Endothelial cell of umbilical vein (primary cell): ENCODE measurements around the gene PECR. TPM values are rescaled to one million over a fixed set of nuclear protein-coding genes. Genes with fewer than 3 reads are reported as not detected.

Experiments used
- BruUV-seq: library from RNA; stranded (reverse); fragments of 400-500 nt; replicated peaks from 2 replicates; lab custom pipeline; 2021; lab: Mats Ljungman, UMichigan
- CTCF ChIA-PET: fragments of 300-600, 350-600 bp; sonication (Branson Sonifier 250); formaldehyde crosslinking; loops from one replicate; lab custom pipeline; 2021; ENCODE audit warnings: antibody characterized with exemption, inconsistent platforms; lab: Charles Lee
- POLR2A ChIA-PET: fragments of 300-600, 350-600 bp; sonication (Branson Sonifier 250); formaldehyde crosslinking; loops from one replicate; lab custom pipeline; 2021; ENCODE audit warnings: antibody characterized with exemption, inconsistent platforms; lab: Charles Lee
- DNase-seq: peaks from one replicate; pipeline ENCODE4 v3.0.0-alpha.2; 2011; ENCODE audit warnings: low read depth, low spot score
- FAIRE-seq: peaks from 2 replicates; lab custom pipeline; 2011; peaks lifted over from hg19 to GRCh38; lab: Jason Lieb, UNC
- H2AFZ ChIP-seq: 2 replicates; pipeline ENCODE4 v1.6.0; 2012; ENCODE audit warnings: low read depth, low read length, control low read depth, inconsistent platforms
- H3K27ac ChIP-seq: 2 replicates; pipeline ENCODE4 v1.5.1; 2011; ENCODE audit warnings: low read depth, mild to moderate bottlenecking, control low read depth, low read length, moderate library complexity; ENCODE audit not compliant: insufficient read depth
- H3K27me3 ChIP-seq, 2 experiments: 2 replicates each; pipeline versions ENCODE4 v1.6.0 to v1.6.1; 2011; ENCODE audit warnings: low read length in 2 of 2, mixed read lengths in 1 of 2; ENCODE audit not compliant: control insufficient read depth in 2 of 2, insufficient read depth in 2 of 2
- H3K36me3 ChIP-seq, 2 experiments: 2 replicates in 1 of 2; 3 replicates in 1 of 2; pipeline ENCODE4 v1.5.1; 2011; ENCODE audit warnings: low read length in 2 of 2, mild to moderate bottlenecking in 1 of 2, moderate library complexity in 1 of 2; ENCODE audit not compliant: control insufficient read depth in 2 of 2, insufficient read depth in 2 of 2; ENCODE audit errors: extremely low read depth in 1 of 2
- H3K4me1 ChIP-seq: 3 replicates; pipeline ENCODE4 v1.5.1; 2011; ENCODE audit warnings: mild to moderate bottlenecking, low read length; ENCODE audit not compliant: control insufficient read depth, insufficient read depth; ENCODE audit errors: extremely low read depth
- H3K4me2 ChIP-seq: 2 replicates; pipeline ENCODE4 v1.6.1; 2011; ENCODE audit warnings: low read length, control low read depth, mixed read lengths; ENCODE audit not compliant: insufficient read depth
- H3K4me3 ChIP-seq, 3 experiments: fragments of 200-600 bp in 1 of 3; sonication (generic), shearing (Covaris generic) in 1 of 3; replicated peaks in 1 of 3; 2 replicates each; pipeline ENCODE4 v1.5.1; 2011 to 2016; ENCODE audit warnings: control low read depth in 3 of 3, low read length in 3 of 3, mild to moderate bottlenecking in 2 of 3, inconsistent platforms in 1 of 3, low read depth in 1 of 3, moderate library complexity in 1 of 3; ENCODE audit not compliant: insufficient read depth in 1 of 3
- H3K79me2 ChIP-seq: 2 replicates; pipeline ENCODE4 v1.6.0; 2012; ENCODE audit warnings: low read length, inconsistent platforms; ENCODE audit not compliant: control insufficient read depth, insufficient read depth
- H3K9ac ChIP-seq: replicated peaks from 2 replicates; pipeline ENCODE3; 2011; ENCODE audit warnings: low read length, control low read depth; ENCODE audit not compliant: insufficient read depth; ENCODE audit errors: extremely low read depth
- H3K9me1 ChIP-seq: replicated peaks from 3 replicates; pipeline ENCODE4 v1.6.0; 2011; ENCODE audit warnings: mild to moderate bottlenecking, low read length; ENCODE audit not compliant: control insufficient read depth, insufficient read depth; ENCODE audit errors: extremely low read depth
- H3K9me3 ChIP-seq: replicated peaks from 2 replicates; pipeline ENCODE4 v1.5.1; 2012; ENCODE audit warnings: low read length, inconsistent platforms; ENCODE audit not compliant: control insufficient read depth, insufficient read depth
- H4K20me1 ChIP-seq: replicated peaks from 2 replicates; pipeline ENCODE3; 2011; ENCODE audit warnings: mild to moderate bottlenecking, low read length; ENCODE audit not compliant: control insufficient read depth, insufficient read depth; ENCODE audit errors: extremely low read depth
- EZH2 ChIP-seq: IDR thresholded peaks from 2 replicates; pipeline ENCODE4 v1.6.1; 2012; ENCODE audit warnings: borderline replicate concordance, low read depth, mild to moderate bottlenecking, moderate library complexity, low read length, inconsistent platforms; ENCODE audit not compliant: severe bottlenecking
- GATA2 ChIP-seq: IDR thresholded peaks from 2 replicates; pipeline ENCODE4 v1.7.0; 2011; ENCODE audit warnings: low read depth, mild to moderate bottlenecking, moderate library complexity, mixed read lengths, low read length; ENCODE audit not compliant: insufficient read length, insufficient read depth
- JUN ChIP-seq: IDR thresholded peaks from 2 replicates; pipeline ENCODE4 v1.6.1; 2011; ENCODE audit warnings: borderline replicate concordance, low read depth; ENCODE audit not compliant: insufficient read length, insufficient read depth
- MAX ChIP-seq: IDR thresholded peaks from 2 replicates; pipeline ENCODE4 v1.6.1; 2011; ENCODE audit not compliant: insufficient read depth, insufficient read length
- MYC ChIP-seq: IDR thresholded peaks from one replicate; pipeline ENCODE4 v1.6.1; 2011; ENCODE audit warnings: mild to moderate bottlenecking, low read depth, low read length
- POLR2AphosphoS5 ChIP-seq: IDR thresholded peaks from 2 replicates; pipeline ENCODE4 v1.6.1; 2012; ENCODE audit warnings: low read depth, mild to moderate bottlenecking, control low read depth, low read length, moderate library complexity; ENCODE audit not compliant: insufficient read depth
- dilution Hi-C: fragments of 300-500 bp; cut with MboI; formaldehyde crosslinking; loops from one replicate; pipeline ENCODE4 v1.15.0; 2019; ENCODE audit warnings: low sequenced_read_pairs; ENCODE audit not compliant: extremely low pct_ligation_motif_present
- intact Hi-C: fragments of 100-400 bp; cut with micrococcal nuclease; formaldehyde crosslinking; loops from one replicate; pipeline ENCODE4 v1.10.0; 2022
- polyA plus RNA-seq, 4 experiments: library from polyadenylated mRNA; depleted of rRNA in 3 of 4; stranded (reverse) in 3 of 4; unstranded in 1 of 4; fragments of >200 nt; gene quantifications; 2 replicates each; pipeline versions ENCODE4 v1.2.1 to v1.2.3, GENCODE V29; 2011 to 2012; ENCODE audit warnings: missing spikeins in 1 of 4
- total RNA-seq: library from RNA; stranded (reverse); gene quantifications from 2 replicates; pipeline ENCODE4 v1.2.3, GENCODE V29; 2021
- TF ChIP-seq, protein P1 (sequence below), 2 donors: IDR thresholded peaks; 1 replicate in 1 of 2; 2 replicates in 1 of 2; pipeline ENCODE4 v1.5.1; 2011; ENCODE audit warnings: low read length in 2 of 2, mild to moderate bottlenecking in 2 of 2, moderate library complexity in 2 of 2, control low read depth in 1 of 2, inconsistent platforms in 1 of 2, low read depth in 1 of 2; ENCODE audit not compliant: insufficient read depth in 1 of 2; ENCODE audit errors: extremely low read depth in 1 of 2

Gene PECR
- total and polyA plus RNA-seq, 2 donors (not counting 3 experiments of a cell fraction or from before 2014, with no cell fraction given) = 4.1 to 6.2 TPM

- CTCF ChIA-PET = interaction anchor here (0.9 to 7.4 kb wide), 11 partner anchors 9 to 94 kb away, joined by 3 to 107 read pairs (median 6); partner anchors contain the start of gene MREG
- Histone ChIP-seq H3K4me3 (no peak overlapping the region), H4K20me1 (no peaks in the 10 kb centered on the region), H3K9ac (no peak overlapping the region), H2AFZ (no peak overlapping the region), H3K4me2 (no peak overlapping the region), H3K9me3 (no peaks in the 10 kb centered on the region), H3K4me1 (peaks cover 2% of the 10 kb centered on the region), H3K36me3 (no peaks in the 10 kb centered on the region), H3K27ac (no peak overlapping the region), H3K79me2 (no peaks in the 10 kb centered on the region), H3K9me1 (no peaks in the 10 kb centered on the region), H3K27me3 (no peaks in the 10 kb centered on the region)
- dilution Hi-C loops (no loop called here), intact Hi-C loops (no loop called here)
- DNase-seq = no peak
- POLR2A ChIA-PET = no interaction called here
- no TSS peak for BruUV-seq
- FAIRE-seq = no peak
- TF ChIP-seq GATA2 (no peak), MAX (no peak), POLR2AphosphoS5 (no peak)
Measured at GRCh38 chr2:216024779-216025336, 56.8 kb downstream of the PECR start.

DNA sequence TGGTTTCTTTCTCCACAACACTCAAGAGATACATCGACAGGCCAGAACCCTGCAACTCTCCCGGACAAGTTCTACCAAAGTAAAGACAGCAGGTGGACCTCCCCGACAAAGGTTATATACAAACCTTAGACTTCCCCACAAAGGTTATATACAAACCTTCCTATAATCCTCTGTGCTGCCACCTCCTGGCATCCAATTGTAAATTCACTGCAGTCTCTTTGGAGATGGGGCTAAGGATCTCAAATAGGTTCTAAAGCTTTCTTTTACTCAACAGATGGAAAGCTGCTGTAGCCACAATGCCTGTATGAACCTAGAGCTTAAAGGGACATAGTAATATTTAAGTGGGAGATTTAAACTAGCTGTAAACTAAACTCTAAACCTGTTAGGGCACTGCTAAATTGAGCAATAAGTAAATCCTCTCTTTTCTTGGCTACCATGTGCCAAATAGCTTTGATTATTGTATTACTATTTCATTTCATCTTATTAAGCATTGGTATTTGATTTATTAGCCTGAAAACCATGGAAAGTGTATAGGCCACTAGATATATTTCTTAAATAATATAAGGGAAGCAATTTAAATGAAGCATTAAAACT is 58.5 kb downstream of the PECR start:
- no peaks in the 10 kb centered on the region for H3K36me3 ChIP-seq
- H2AFZ ChIP-seq = no peak overlapping the region
- no peaks in the 10 kb centered on the region for H3K27me3 ChIP-seq
- no peaks in the 10 kb centered on the region for H3K79me2 ChIP-seq
- DNase-seq (peak; percentile 62), FAIRE-seq (peak; percentile 91)
- dilution Hi-C loops (no loop called here), intact Hi-C loops (loop anchor here (1.0 kb wide), 1 partner anchor 73 kb away; no protein-coding TSS in a partner anchor)
- no peaks in the 10 kb centered on the region for H3K9me1 ChIP-seq
- ChIA-PET CTCF (interaction anchor here (0.6 to 7.4 kb wide), 29 partner anchors 9 to 1062 kb away, joined by 3 to 107 read pairs (median 4); partner anchors contain the start of gene MREG), POLR2A (no interaction called here)
- H3K4me2 ChIP-seq = no peak overlapping the region
- H4K20me1 ChIP-seq = no peaks in the 10 kb centered on the region
- H3K9me3 ChIP-seq = no peaks in the 10 kb centered on the region
- no peak overlapping the region for H3K9ac ChIP-seq
- H3K4me3 ChIP-seq = no peak overlapping the region
- peaks cover 2% of the 10 kb centered on the region for H3K4me1 ChIP-seq
- H3K27ac ChIP-seq = no peak overlapping the region
- no TSS peak for BruUV-seq
- TF ChIP-seq EZH2 (no peak), JUN (no peak), MYC (no peak)
- TF ChIP-seq, protein P1, sequence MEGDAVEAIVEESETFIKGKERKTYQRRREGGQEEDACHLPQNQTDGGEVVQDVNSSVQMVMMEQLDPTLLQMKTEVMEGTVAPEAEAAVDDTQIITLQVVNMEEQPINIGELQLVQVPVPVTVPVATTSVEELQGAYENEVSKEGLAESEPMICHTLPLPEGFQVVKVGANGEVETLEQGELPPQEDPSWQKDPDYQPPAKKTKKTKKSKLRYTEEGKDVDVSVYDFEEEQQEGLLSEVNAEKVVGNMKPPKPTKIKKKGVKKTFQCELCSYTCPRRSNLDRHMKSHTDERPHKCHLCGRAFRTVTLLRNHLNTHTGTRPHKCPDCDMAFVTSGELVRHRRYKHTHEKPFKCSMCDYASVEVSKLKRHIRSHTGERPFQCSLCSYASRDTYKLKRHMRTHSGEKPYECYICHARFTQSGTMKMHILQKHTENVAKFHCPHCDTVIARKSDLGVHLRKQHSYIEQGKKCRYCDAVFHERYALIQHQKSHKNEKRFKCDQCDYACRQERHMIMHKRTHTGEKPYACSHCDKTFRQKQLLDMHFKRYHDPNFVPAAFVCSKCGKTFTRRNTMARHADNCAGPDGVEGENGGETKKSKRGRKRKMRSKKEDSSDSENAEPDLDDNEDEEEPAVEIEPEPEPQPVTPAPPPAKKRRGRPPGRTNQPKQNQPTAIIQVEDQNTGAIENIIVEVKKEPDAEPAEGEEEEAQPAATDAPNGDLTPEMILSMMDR (IDR thresholded peaks at IDR 0.05; ENCODE audit: extremely low read depth in 1 of 2, insufficient read depth in 1 of 2, low read depth in 1 of 2, low read length in 2 of 2) = peak; percentile 52 to 60
